Karpas-422 (cell line): ENCODE results near the gene OR14A2. TPM values are rescaled to one million over a fixed set of nuclear protein-coding genes. Genes with fewer than 3 reads are reported as not detected.

Source experiments
- DNase-seq: peaks from one replicate; pipeline ENCODE4 v3.0.0-alpha.2; 2015
- H2AFZ ChIP-seq: fragments of 200-600 bp; sonication (generic); 2 replicates; pipeline ENCODE4 v1.6.1; 2014; ENCODE audit warnings: antibody characterized with exemption, low read length, mixed read lengths
- H3K27ac ChIP-seq: fragments of 200-600 bp; sonication (generic); 2 replicates; pipeline ENCODE4 v1.5.1; 2014; ENCODE audit warnings: mild to moderate bottlenecking, low read length, moderate library complexity
- H3K27me3 ChIP-seq: fragments of 200-600 bp; sonication (generic); 2 replicates; pipeline ENCODE4 v1.6.1; 2014; ENCODE audit warnings: low read length, mixed read lengths
- H3K36me3 ChIP-seq: fragments of 200-600 bp; sonication (generic); 2 replicates; pipeline ENCODE4 v1.6.1; 2014; ENCODE audit warnings: low read length, mixed read lengths; ENCODE audit not compliant: insufficient read depth
- H3K4me1 ChIP-seq: fragments of 200-600 bp; sonication (generic); 2 replicates; pipeline ENCODE4 v1.6.1; 2014; ENCODE audit warnings: mild to moderate bottlenecking, low read length, mixed read lengths
- H3K4me2 ChIP-seq: fragments of 200-600 bp; sonication (generic); 2 replicates; pipeline ENCODE4 v1.6.1; 2014; ENCODE audit warnings: low read length, low read depth, mild to moderate bottlenecking; ENCODE audit not compliant: poor library complexity, severe bottlenecking
- H3K4me3 ChIP-seq: fragments of 200-600 bp; sonication (generic); 2 replicates; pipeline ENCODE4 v1.5.1; 2014; ENCODE audit warnings: mild to moderate bottlenecking, antibody characterized with exemption, low read length, mixed read lengths
- H3K79me2 ChIP-seq: fragments of 200-600 bp; sonication (generic); 2 replicates; pipeline ENCODE4 v1.6.1; 2014; ENCODE audit warnings: mild to moderate bottlenecking, low read length, mixed read lengths
- H3K9ac ChIP-seq: fragments of 200-600 bp; sonication (generic); 2 replicates; pipeline ENCODE4 v1.6.0; 2014; ENCODE audit warnings: low read length
- H3K9me2 ChIP-seq: fragments of 200-600 bp; sonication (generic), shearing (Covaris generic); replicated peaks from 2 replicates; pipeline ENCODE4 v1.6.0; 2014; ENCODE audit warnings: mild to moderate bottlenecking, low read length, moderate library complexity; ENCODE audit not compliant: insufficient read depth
- H3K9me3 ChIP-seq: fragments of 300-700, 200-600 bp; sonication (generic); 2 replicates; pipeline ENCODE4 v1.6.1; 2014; ENCODE audit warnings: low read length, mixed read lengths
- H4K20me1 ChIP-seq: fragments of 200-600 bp; sonication (generic); 2 replicates; pipeline ENCODE4 v1.6.1; 2014; ENCODE audit warnings: mild to moderate bottlenecking, antibody characterized with exemption, low read length, low read depth; ENCODE audit not compliant: insufficient read depth
- total RNA-seq: library from RNA; depleted of rRNA; stranded (reverse); fragments of >200 nt; shearing (Covaris generic); gene quantifications from 2 replicates; pipeline ENCODE4 v1.2.3, GENCODE V29; 2014; ENCODE audit warnings: low replicate concordance; rRNA removed

OR14A2 gene
- total RNA-seq, 1 experiment from 2014 or later, result not detected

- H4K20me1 ChIP-seq, result no peaks in the 10 kb centered on the region
- no peaks in the 10 kb centered on the region for H3K36me3 ChIP-seq
- H2AFZ ChIP-seq, result no peak overlapping the region
- no peak overlapping the region for H3K4me2 ChIP-seq
- no peak overlapping the region for H3K27ac ChIP-seq
- H3K79me2 ChIP-seq, result no peaks in the 10 kb centered on the region
- no peaks in the 10 kb centered on the region for H3K9me3 ChIP-seq
- no peaks in the 10 kb centered on the region for H3K27me3 ChIP-seq
- H3K4me3 ChIP-seq, result no peak overlapping the region
- DNase-seq, result no peak
- no peaks in the 10 kb centered on the region for H3K4me1 ChIP-seq
- H3K9ac ChIP-seq, result no peak overlapping the region
- H3K9me2 ChIP-seq, result no peaks in the 10 kb centered on the region; the same call in 1 of the 2 replicates
Observed at GRCh38 chr1:247701338-247701737, 46.6 kb downstream of the OR14A2 start.

- H3K27me3 ChIP-seq, result no peaks in the 10 kb centered on the region
- H3K36me3 ChIP-seq, result no peaks in the 10 kb centered on the region
- no peak overlapping the region for H3K4me2 ChIP-seq
- H2AFZ ChIP-seq, result no peak overlapping the region
- DNase-seq, result peak; percentile 89
- no peaks in the 10 kb centered on the region for H3K79me2 ChIP-seq
- H4K20me1 ChIP-seq, result no peaks in the 10 kb centered on the region
- H3K9me3 ChIP-seq, result no peaks in the 10 kb centered on the region
- H3K4me3 ChIP-seq, result no peak overlapping the region
- H3K9me2 ChIP-seq, result no peaks in the 10 kb centered on the region
- no peak overlapping the region for H3K9ac ChIP-seq
- no peak overlapping the region for H3K27ac ChIP-seq
- H3K4me1 ChIP-seq, result no peaks in the 10 kb centered on the region
Observed at GRCh38 chr1:247681288-247681897, 66.5 kb downstream of the OR14A2 start.

GRCh38 chr1:247680171-247680570 is 67.8 kb downstream of the OR14A2 start:
- Histone ChIP-seq H3K36me3 (no peaks in the 10 kb centered on the region), H2AFZ (no peak overlapping the region), H3K9ac (no peak overlapping the region), H3K4me3 (no peak overlapping the region), H4K20me1 (no peaks in the 10 kb centered on the region), H3K9me3 (no peaks in the 10 kb centered on the region), H3K4me1 (no peaks in the 10 kb centered on the region), H3K27me3 (no peaks in the 10 kb centered on the region), H3K4me2 (no peak overlapping the region), H3K9me2 (no peaks in the 10 kb centered on the region), H3K27ac (no peak overlapping the region), H3K79me2 (no peaks in the 10 kb centered on the region)
- no peak for DNase-seq

- Histone ChIP-seq H3K4me3 (no peak within 1 kb of the TSS), H3K79me2 (no peaks in the 10 kb centered on the region), H3K4me2 (no peak within 1 kb of the TSS), H3K9me2 (no peaks in the 10 kb centered on the region), H3K27ac (no peak within 1 kb of the TSS), H2AFZ (no peak within 1 kb of the TSS), H3K9me3 (no peaks in the 10 kb centered on the region), H3K36me3 (no peaks in the 10 kb centered on the region), H3K4me1 (no peaks in the 10 kb centered on the region), H3K27me3 (no peaks in the 10 kb centered on the region), H3K9ac (no peak within 1 kb of the TSS), H4K20me1 (no peaks in the 10 kb centered on the region)
- DNase-seq, result no peak
Observed at GRCh38 chr1:247679639-247680038, 68.3 kb downstream of the OR14A2 start, which contains the start of gene OR13G1. Gene OR13G1, minus strand, starts transcription at chr1:247679739. Its CDS starts 6,698 bp downstream, at chr1:247673041.

Other genes with a start within 250 kb of the OR14A2 start
- gene OR2C3, start 211.7 kb downstream of the OR14A2 start, total RNA-seq, result not detected in 2 replicates
- gene GCSAML, start 199.0 kb downstream of the OR14A2 start, total RNA-seq, result not detected in 2 replicates
- gene OR2G2, start 159.8 kb downstream of the OR14A2 start, total RNA-seq, result not detected in 2 replicates
- gene OR2G3, start 142.6 kb downstream of the OR14A2 start, total RNA-seq, result not detected in 2 replicates
- gene OR13G1, start 68.4 kb downstream of the OR14A2 start, total RNA-seq, result not detected in 2 replicates
- gene OR6F1, start 31.5 kb downstream of the OR14A2 start, total RNA-seq, result not detected in 2 replicates
- gene OR14K1, start 9.5 kb downstream of the OR14A2 start, total RNA-seq, result not detected in 2 replicates
- gene OR1C1, start 12.4 kb upstream of the OR14A2 start, total RNA-seq, result not detected in 2 replicates
- gene OR14A16, start 76.0 kb upstream of the OR14A2 start, total RNA-seq, result not detected in 2 replicates
- not detected in 2 replicates for gene OR11L1, start 93.8 kb upstream of the OR14A2 start, total RNA-seq
- gene TRIM58, start 109.0 kb upstream of the OR14A2 start, total RNA-seq, result not detected in 2 replicates
- not detected in 2 replicates for gene OR2W3, start 147.4 kb upstream of the OR14A2 start, total RNA-seq
- not detected in 2 replicates for gene OR2T8, start 172.1 kb upstream of the OR14A2 start, total RNA-seq
- gene OR2AJ1, start 176.7 kb upstream of the OR14A2 start, total RNA-seq, result not detected in 2 replicates
- not detected in 2 replicates for gene OR2L8, start 200.7 kb upstream of the OR14A2 start, total RNA-seq
- 0.22 TPM in 1 of 2 replicates, not detected in the other for gene OR2AK2, start 217.1 kb upstream of the OR14A2 start, total RNA-seq